GM12874 (cell line): ENCODE results near the gene HTATIP2.

ENCODE experiments used
- TF ChIP-seq, protein P1 (sequence below): IDR thresholded peaks from 2 replicates; pipeline ENCODE4 v1.5.1; 2011; ENCODE audit warnings: low read depth, mild to moderate bottlenecking, control low read depth, low read length, moderate library complexity; ENCODE audit not compliant: insufficient read depth

The HTATIP2 gene

DNA sequence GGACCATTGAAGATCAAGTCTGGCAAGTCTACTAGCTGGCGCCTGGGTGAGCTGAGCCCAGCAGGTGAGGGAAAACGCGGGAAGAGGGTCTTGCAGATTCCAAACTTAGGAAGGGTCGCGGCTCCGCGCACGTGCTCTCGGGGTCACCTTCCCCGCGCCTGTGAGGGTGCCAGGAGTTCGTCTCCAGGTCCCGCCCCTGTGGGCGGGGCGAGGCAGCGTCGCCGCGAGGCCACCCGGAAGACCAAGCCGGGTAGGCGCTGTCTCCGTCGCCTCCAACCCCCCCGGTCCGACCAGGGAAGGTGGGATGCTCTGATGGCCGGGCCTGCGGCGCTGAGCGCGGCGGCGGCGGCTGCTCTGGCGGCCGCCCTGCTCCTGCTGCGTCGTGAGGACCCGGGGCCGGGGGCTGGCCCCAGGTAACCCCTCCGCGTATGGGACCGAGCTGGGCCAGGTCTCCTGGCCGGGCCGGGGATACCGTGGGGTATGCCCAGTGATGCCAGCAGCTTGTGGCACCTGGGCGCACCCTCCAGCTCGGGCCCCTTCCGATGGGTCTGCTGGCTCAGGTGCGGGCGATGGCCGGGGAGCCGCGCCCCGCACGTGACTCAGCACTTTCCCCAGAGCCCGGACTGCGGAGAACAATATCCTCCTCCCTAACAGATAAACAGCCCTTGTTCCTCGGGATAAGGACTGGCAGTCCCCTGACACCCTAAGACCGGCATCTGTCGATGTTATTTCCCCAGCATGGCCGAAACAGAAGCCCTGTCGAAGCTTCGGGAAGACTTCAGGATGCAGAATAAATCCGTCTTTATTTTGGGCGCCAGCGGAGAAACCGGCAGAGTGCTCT, at the start of gene HTATIP2:
Gene HTATIP2, plus strand, starts transcription at position 215 of the 841 bp plus-strand sequence. Its CDS starts 524 bp downstream, at position 739.
- TF ChIP-seq, protein P1, sequence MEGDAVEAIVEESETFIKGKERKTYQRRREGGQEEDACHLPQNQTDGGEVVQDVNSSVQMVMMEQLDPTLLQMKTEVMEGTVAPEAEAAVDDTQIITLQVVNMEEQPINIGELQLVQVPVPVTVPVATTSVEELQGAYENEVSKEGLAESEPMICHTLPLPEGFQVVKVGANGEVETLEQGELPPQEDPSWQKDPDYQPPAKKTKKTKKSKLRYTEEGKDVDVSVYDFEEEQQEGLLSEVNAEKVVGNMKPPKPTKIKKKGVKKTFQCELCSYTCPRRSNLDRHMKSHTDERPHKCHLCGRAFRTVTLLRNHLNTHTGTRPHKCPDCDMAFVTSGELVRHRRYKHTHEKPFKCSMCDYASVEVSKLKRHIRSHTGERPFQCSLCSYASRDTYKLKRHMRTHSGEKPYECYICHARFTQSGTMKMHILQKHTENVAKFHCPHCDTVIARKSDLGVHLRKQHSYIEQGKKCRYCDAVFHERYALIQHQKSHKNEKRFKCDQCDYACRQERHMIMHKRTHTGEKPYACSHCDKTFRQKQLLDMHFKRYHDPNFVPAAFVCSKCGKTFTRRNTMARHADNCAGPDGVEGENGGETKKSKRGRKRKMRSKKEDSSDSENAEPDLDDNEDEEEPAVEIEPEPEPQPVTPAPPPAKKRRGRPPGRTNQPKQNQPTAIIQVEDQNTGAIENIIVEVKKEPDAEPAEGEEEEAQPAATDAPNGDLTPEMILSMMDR, result no peak

DNA sequence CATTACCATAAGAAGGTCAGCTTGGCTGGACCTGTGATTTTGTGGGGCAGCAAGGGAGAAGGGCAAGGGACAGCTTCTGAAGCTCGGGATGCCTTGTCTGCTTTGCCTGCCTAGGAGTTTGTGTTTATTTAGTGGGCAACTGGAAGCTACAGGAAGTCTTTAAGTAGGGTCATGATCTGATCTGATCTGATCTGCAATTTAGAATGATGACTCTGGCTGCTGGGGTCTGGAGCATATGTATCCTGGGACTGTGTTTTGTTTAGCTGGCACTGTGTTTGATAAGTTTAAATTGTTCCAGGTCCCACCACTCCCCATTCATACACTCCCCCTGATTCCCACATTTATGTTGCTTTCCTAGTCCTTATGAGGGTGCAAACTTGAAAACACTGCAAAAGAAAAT, 47.7 kb upstream of the HTATIP2 start:
- TF ChIP-seq, protein P1, result no peak

DNA sequence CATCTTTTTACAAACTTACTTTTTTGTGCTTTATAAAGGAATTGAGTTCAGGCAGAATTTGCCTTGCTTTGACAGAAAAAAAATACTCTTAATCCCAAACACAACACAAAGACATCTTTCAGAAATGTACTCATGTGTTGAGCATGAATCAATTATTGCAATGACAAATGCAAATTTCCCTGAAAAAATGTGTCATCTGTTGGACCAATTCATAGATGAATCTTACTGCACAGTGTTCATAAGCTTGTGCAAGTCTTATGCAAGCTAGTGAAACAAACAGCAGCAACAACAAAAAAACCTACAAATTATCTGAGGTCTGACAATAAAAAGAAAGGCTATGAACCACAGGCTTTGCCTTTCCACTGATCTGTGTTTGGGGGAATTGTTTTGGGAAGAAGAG, 42.3 kb upstream of the HTATIP2 start:
- TF ChIP-seq, protein P1, result no peak

DNA sequence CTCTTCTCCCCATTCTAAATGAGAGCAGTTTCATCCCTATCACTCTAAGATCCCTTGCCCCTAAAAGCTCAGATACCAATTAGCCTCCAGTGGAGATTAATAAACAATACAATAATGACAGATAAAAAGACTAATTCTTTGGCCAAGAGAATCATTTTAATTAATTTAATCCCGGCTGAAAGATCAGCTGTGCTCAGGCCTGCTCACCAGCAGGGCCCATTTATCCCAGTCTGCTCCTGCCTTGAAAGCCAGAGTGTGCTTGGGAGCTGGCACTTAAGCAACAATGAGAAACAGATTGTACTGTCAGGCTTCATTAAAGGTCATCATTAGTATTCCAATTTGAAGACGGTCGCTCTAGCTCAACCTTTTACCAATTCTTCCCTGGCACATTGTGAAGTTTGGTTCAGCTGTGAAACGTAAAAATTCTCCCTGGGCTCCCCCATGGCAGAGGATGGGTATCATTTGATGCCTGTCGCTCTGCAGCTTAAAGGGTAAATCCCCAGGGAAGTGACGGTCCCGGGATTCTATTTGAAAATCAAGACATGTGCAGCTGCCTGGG, 36.1 kb upstream of the HTATIP2 start:
- TF ChIP-seq, protein P1, result no peak

DNA sequence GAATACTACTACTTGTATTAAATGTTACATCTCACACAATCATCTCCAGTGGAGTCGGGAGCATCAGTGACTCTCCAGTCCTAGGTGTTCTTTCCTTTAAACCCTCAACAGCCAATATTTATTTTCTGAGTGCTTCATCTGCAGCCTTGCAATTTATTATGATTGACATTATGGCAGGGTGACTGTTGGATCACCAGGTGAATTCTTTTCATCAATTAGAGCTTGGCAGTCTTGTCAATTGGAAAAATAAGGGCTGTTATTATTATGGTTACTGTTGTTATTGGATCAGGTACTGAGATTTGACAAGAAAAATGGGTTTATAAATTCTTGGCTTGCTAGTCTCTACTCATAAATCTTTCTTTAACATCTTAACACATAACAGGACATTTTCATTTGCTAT, 27.5 kb upstream of the HTATIP2 start:
- TF ChIP-seq, protein P1, result no peak

DNA sequence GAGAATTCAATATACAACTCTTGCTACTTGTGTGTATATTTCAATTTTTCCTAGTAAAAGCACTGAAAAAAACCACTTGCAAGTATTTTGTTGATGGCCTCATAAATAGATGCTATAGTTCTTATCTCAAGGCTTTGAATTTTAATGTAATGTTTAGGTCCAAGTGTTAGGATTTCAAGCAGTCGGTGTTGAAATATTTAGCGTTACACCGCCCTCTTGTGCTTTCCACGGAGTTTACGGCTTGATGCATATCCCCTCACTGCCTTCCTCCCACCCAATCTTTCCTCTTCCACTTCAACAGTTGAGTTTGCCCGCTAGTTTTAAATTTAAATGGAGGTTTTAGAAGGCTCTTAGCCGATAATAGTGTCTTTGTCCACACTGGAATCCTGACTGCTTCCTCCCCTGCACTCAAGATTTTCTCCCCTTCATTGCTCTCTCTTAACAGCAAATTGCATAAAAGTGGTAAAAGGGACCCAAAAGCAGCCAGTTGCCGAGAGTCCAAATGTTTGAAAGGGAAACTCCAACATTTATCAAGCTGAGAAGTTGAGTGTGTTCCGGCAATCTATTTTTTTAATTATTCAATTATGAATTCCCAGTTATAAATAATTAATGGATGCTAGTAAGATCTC, 25.9 kb upstream of the HTATIP2 start:
- TF ChIP-seq, protein P1, result peak; percentile 40

DNA sequence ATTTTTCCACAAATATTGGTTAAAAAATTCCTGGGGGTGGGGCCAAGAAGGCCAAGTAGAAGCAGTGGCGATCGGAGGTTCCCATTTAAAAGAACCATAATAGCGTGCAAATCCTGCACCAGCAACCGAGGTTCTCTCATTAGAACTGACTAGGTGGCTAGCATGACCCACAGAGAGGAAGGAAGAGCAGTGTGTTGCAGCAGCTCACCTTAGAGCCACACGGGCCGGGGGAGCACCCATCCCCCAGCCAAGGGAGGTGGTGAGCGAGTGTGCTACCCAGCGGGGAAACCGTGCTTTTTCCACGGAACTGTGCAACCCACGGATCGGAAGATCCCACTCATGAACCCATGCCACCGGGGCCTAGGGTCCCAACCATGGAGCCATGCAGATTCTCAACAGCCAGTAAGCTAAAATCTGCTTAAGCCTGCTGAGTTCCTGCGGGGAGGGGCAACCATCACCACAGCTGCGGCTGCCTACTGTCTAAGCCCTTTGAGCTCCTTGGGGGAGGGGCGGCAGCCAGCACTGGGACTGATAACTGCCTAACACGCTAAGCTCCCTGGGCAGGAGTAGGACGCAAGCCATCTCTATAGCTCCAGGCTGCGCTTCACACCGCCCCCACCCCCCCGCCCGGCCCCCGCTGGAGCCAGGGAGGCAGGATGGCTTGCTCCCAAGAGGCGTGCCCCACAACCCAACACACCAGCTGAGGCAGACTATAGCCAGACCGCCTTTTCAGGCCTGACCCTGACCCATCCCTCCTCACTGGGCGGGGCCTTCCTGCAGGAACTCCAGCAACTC, 21.0 kb upstream of the HTATIP2 start:
- TF ChIP-seq, protein P1, result no peak
